Aorta (tissue), 5 donors: ENCODE results near the gene HMMR. TPM values are rescaled to one million over a fixed set of nuclear protein-coding genes. Genes with fewer than 3 reads are reported as not detected.
"Not testable (repeated sequence)": the region's sequence is repeated elsewhere in the genome, so short reads cannot be mapped to it uniquely, and the experiment has no call there.

Source experiments
- ATAC-seq: fragments of 200-7000 bp; cut with Tn5 transposase; one replicate; pipeline ENCODE4 v1.9.1; 2022; ENCODE audit warnings: moderate library complexity; ENCODE audit not compliant: low FRiP score
- DNase-seq, 2 donors: peaks; one replicate each; pipeline ENCODE4 v3.0.0-alpha.2; 2020
- H3K27ac ChIP-seq, 2 donors: one replicate each; pipeline ENCODE4 v1.5.1; 2013; ENCODE audit warnings: low read length in 2 of 2, mild to moderate bottlenecking in 2 of 2, moderate library complexity in 2 of 2, control low read depth in 1 of 2, inconsistent platforms in 1 of 2, low read depth in 1 of 2
- H3K27me3 ChIP-seq, 2 donors: one replicate each; pipeline ENCODE4 v1.6.1; 2013; ENCODE audit warnings: control low read depth in 1 of 2, low read length in 1 of 2, mild to moderate bottlenecking in 1 of 2, moderate library complexity in 1 of 2; ENCODE audit not compliant: insufficient read depth in 2 of 2, control insufficient read depth in 1 of 2
- H3K36me3 ChIP-seq, 2 donors: one replicate each; pipeline ENCODE4 v1.6.1; 2013; ENCODE audit warnings: control low read depth in 1 of 2, low read length in 1 of 2, mild to moderate bottlenecking in 1 of 2; ENCODE audit not compliant: insufficient read depth in 2 of 2, control insufficient read depth in 1 of 2
- H3K4me1 ChIP-seq, 2 donors: one replicate each; pipeline ENCODE4 v1.6.1; 2013; ENCODE audit warnings: low read length in 2 of 2, control low read depth in 1 of 2, mild to moderate bottlenecking in 1 of 2, moderate library complexity in 1 of 2; ENCODE audit not compliant: insufficient read depth in 2 of 2, control insufficient read depth in 1 of 2
- H3K4me3 ChIP-seq, 2 donors: one replicate each; pipeline ENCODE4 v1.5.1; 2013; ENCODE audit warnings: low read length in 2 of 2, control low read depth in 1 of 2, mild to moderate bottlenecking in 1 of 2
- H3K9me3 ChIP-seq: one replicate; pipeline ENCODE4 v1.6.1; 2013; ENCODE audit warnings: mild to moderate bottlenecking, low read length; ENCODE audit not compliant: control insufficient read depth
- WGBS, 2 donors: extraction: QIAGEN DNeasy Blood & Tissue Kit; methylation state at CpG; one replicate each; pipeline ENCODE4 v1.1.7; 2013; 5-methylcytosine and 5-hydroxymethylcytosine counted together
- intact Hi-C, 2 donors: fragments of 100-400 bp; cut with DNase I; formaldehyde crosslinking; loops; one replicate each; pipeline versions ENCODE4 v1.14.2 to v1.15.0; 2022
- polyA plus RNA-seq, 2 donors: library from polyadenylated mRNA; stranded (reverse); fragments of 200-250 nt; gene quantifications; one replicate each; pipeline ENCODE4 v1.2.3, GENCODE V29; 2013
- total RNA-seq, 2 donors: library from RNA; stranded (reverse); fragmentation: NEBNext Ultra II Directional; extraction: Animal tissue kit (Norgen Biotek cat#: 25700); gene quantifications; one replicate each; pipeline ENCODE4 v1.2.1, GENCODE V29; 2021
- donor health status: healthy with polysubstance abuse.
- donor health status: Bipolar disorder and iron deficiency.
- donor health status: DM: no; HTN: no; CAD: no.
- donor health status: DM: no; HTN: no; CAD: no.
- donor health status: DM: yes; HTN: yes; CAD: no.

The HMMR gene
- total and polyA plus RNA-seq, 4 donors: 0.75 to 2.2 TPM; not detected in 2

- Histone ChIP-seq H3K27me3 (peaks cover 0 to 1% of the 10 kb centered on the region in 2 donors), H3K9me3 (no peaks in the 10 kb centered on the region), H3K4me3 (no peak overlapping the region), H3K36me3 (no peaks in the 10 kb centered on the region), H3K4me1 (no peaks in the 10 kb centered on the region), H3K27ac (no peak overlapping the region)
- DNase-seq: no peak
- ATAC-seq: no peak
- 43% methylated on average over 2 of the region's 2 CpGs for WGBS, 2 donors
- intact Hi-C loops: no loop called here
Measured at GRCh38 chr5:163533223-163533622, 72.8 kb downstream of the HMMR start.

GRCh38 chr5:163534492-163535094 lies 74.2 kb downstream of the HMMR start:
- no peak for ATAC-seq
- WGBS, 2 donors: 37 to 44% methylated on average over 2 of the region's 2 CpGs

GRCh38 chr5:163535290-163535689 lies 74.9 kb downstream of the HMMR start:
- H3K4me1 ChIP-seq: no peaks in the 10 kb centered on the region
- H3K27me3 ChIP-seq: peaks cover 0 to 1% of the 10 kb centered on the region in 2 donors
- no peaks in the 10 kb centered on the region for H3K36me3 ChIP-seq
- no peaks in the 10 kb centered on the region for H3K9me3 ChIP-seq
- H3K4me3 ChIP-seq: no peak overlapping the region
- 76 to 77% methylated on average over 3 of the region's 3 CpGs for WGBS, 2 donors
- no peak overlapping the region for H3K27ac ChIP-seq
- ATAC-seq (no peak), DNase-seq (no peak)
- intact Hi-C loops: no loop called here

More at GRCh38 chr5:163534492-163535094, 74.2 kb downstream of the HMMR start:
- intact Hi-C loops: no loop called here
- Histone ChIP-seq H3K27me3 (peaks cover 0 to 1% of the 10 kb centered on the region in 2 donors), H3K4me1 (no peaks in the 10 kb centered on the region), H3K27ac (no peak overlapping the region), H3K36me3 (no peaks in the 10 kb centered on the region), H3K4me3 (no peak overlapping the region), H3K9me3 (no peaks in the 10 kb centered on the region)
- no peak for DNase-seq

- intact Hi-C loops, H3K27ac ChIP-seq, H3K4me3 ChIP-seq, DNase-seq, H3K27me3 ChIP-seq, H3K36me3 ChIP-seq, H3K4me1 ChIP-seq, H3K9me3 ChIP-seq, ATAC-seq: not testable (repeated sequence)
- 92 to 96% methylated on average over 3 of the region's 3 CpGs for WGBS, 2 donors
Measured at GRCh38 chr5:163536442-163536841, 76.0 kb downstream of the HMMR start.

GRCh38 chr5:163540696-163541095 lies 80.3 kb downstream of the HMMR start:
- Histone ChIP-seq H3K27me3 (no peaks in the 10 kb centered on the region), H3K4me1 (no peaks in the 10 kb centered on the region), H3K4me3 (no peak overlapping the region), H3K36me3 (no peaks in the 10 kb centered on the region), H3K27ac (no peak overlapping the region), H3K9me3 (no peaks in the 10 kb centered on the region)
- WGBS, 2 donors: 81 to 85% methylated on average over 1 of the region's 1 CpG
- DNase-seq (no peak), ATAC-seq (no peak)
- intact Hi-C loops: no loop called here

Other genes with a start within 250 kb of the HMMR start
- gene CCNG1, start 23.0 kb upstream of the HMMR start, total RNA-seq: 100 to 1,000 TPM; 101 to 108 TPM
- gene CCNG1, start 23.0 kb upstream of the HMMR start, polyA plus RNA-seq: 100 to 1,000 TPM in 1 of 2 donors, 10 to 100 TPM in 1; 68.4 to 185 TPM
- 10 to 100 TPM; 14.5 to 20.7 TPM for gene NUDCD2, start 530 bp upstream of the HMMR start, total RNA-seq
- 1 to 10 TPM; 7.7 to 9.1 TPM for gene NUDCD2, start 530 bp upstream of the HMMR start, polyA plus RNA-seq
- 10 to 100 TPM; 39.3 to 46.6 TPM for gene MAT2B, start 45.0 kb downstream of the HMMR start, total RNA-seq
- 10 to 100 TPM; 40.9 to 62.4 TPM for gene MAT2B, start 45.0 kb downstream of the HMMR start, polyA plus RNA-seq